HG02870 (cell line): ENCODE results near the gene FNTB.

Experiments used
- ATAC-seq: cut with Tn5 transposase; IDR thresholded peaks from one replicate; pipeline ENCODE4 v1.9.1; 2021; ENCODE audit warnings: mild to moderate bottlenecking, moderate library complexity; ENCODE audit not compliant: unreplicated experiment

The FNTB gene

DNA sequence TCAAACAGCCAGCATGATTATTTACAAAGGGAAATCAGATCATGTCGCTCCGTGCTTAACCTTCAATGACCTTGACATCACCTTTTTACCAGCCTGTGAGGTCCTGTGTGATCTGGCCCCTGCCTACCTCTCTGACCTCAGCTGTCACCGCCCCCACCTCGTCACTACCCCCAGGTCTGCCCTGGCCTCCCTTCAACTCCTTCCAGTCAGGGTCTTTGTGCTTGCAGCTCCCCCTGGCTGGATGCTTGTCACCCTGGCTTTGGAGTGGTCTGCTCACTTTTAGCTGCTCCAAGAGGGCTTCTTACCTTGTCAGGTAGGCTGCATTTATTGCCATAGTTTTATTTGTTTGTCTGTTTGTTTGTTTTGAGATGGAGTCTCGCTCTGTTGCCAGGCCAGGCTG lies 123.8 kb downstream of the FNTB start:
- ATAC-seq, result no peak
